EH (cell line): ENCODE data around the gene GRAP2.
"Not testable (repeated sequence)": the region's sequence is repeated elsewhere in the genome, so short reads cannot be mapped to it uniquely, and the experiment has no call there.

Source experiments
- DNase-seq: peaks from one replicate; pipeline ENCODE4 v3.0.0-alpha.2; 2015; ENCODE audit warnings: low read depth

Gene GRAP2

GRCh38 chr22:39943953-39944872 lies 43.3 kb downstream of the GRAP2 start:
- DNase-seq = no peak

- DNase-seq = no peak
These were observed 45.2 kb downstream of the GRAP2 start for GRCh38 chr22:39946126-39946502.

- no peak for DNase-seq
These were observed 45.8 kb downstream of the GRAP2 start for GRCh38 chr22:39946503-39947219.

- no peak for DNase-seq
These were observed 46.6 kb downstream of the GRAP2 start for GRCh38 chr22:39947220-39948216.

- DNase-seq = no peak
These were observed 49.3 kb downstream of the GRAP2 start for GRCh38 chr22:39949964-39950737.

- not testable (repeated sequence) for DNase-seq
These were observed 50.9 kb downstream of the GRAP2 start for GRCh38 chr22:39951603-39952293.

- DNase-seq = no peak
These were observed 51.5 kb downstream of the GRAP2 start for GRCh38 chr22:39952347-39952746.

GRCh38 chr22:39953101-39953500 lies 52.2 kb downstream of the GRAP2 start:
- DNase-seq = no peak

- peak; percentile 87 for DNase-seq
These were observed 53.7 kb downstream of the GRAP2 start for GRCh38 chr22:39954584-39955055.

GRCh38 chr22:39955675-39956074 lies 54.8 kb downstream of the GRAP2 start:
- DNase-seq = peak; percentile 15

- DNase-seq = no peak
These were observed 56.2 kb downstream of the GRAP2 start for GRCh38 chr22:39956932-39957664.

GRCh38 chr22:39958009-39958711 lies 57.3 kb downstream of the GRAP2 start:
- DNase-seq = no peak

- no peak for DNase-seq
These were observed 58.2 kb downstream of the GRAP2 start for GRCh38 chr22:39958949-39959639.

GRCh38 chr22:39959640-39960447 lies 59.0 kb downstream of the GRAP2 start, which contains the start of gene TMA7B:
Gene TMA7B (plus strand): TSS chr22:39960397. CDS start chr22:39964375, 3,978 bp downstream.
- peak; percentile 77 for DNase-seq

- DNase-seq = peak; percentile 92
These were observed 60.2 kb downstream of the GRAP2 start for GRCh38 chr22:39960791-39961746.

- no peak for DNase-seq
These were observed 61.2 kb downstream of the GRAP2 start for GRCh38 chr22:39962071-39962470.
